ENCODE data around the gene COQ5. TPM values are rescaled to one million over a fixed set of nuclear protein-coding genes. Genes with fewer than 3 reads are reported as not detected.

Gene COQ5
- total RNA-seq, 1 donor from 2014 or later = 28.5 TPM

DNA sequence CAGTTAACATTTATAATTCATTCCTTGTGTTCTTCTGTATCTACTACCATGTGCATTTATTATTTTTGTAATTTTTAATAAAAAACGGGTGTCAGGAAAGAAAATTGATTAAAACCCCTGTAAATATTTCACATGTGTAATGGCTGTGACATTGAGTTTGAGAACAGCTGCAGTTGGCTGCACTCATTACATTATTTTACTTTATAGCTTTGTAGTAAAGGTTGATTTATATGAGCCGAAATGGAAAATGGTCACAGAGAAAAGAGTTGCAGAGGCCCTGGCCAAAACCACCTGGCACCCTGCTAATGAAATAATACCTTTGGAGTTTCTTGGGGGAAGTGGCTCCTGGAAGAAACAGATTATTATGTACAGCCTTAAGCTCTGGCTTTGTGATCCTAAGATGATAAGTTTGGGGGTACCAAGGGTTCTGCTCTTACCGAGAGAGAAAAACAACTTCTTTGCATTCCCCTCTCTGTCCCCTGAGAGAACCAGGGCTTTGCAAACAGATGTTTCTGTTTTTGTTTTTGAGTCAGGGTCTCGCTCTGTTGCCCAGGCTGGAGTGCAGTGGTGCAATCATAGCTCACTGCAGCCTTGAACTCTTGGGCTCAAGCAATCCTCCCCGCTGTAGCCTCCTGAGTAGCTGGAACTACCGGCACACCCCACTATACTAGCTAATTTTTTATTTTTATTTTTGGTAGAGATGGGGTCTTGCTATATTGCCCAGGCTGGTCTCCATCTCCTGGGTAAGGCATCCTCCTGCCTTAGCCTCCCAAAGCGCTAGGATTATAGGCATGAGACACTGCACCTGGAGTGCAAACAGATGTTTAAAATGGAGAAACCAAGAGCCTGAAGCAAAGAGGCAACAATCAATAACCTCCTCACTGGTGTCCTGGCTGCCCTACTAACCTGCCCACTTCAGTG is 42.7 kb downstream of the COQ5 start:
- Mint-ChIP-seq H3K36me3 (peaks cover 17% of the 10 kb centered on the region), H3K4me3 (no peak overlapping the region), H3K4me1 (peaks cover 13% of the 10 kb centered on the region), H3K9me3 (no peaks in the 10 kb centered on the region), H3K27me3 (ENCODE audit: low read depth) (no peaks in the 10 kb centered on the region), H3K27ac (no peak overlapping the region)
- TF ChIP-seq, protein P1, sequence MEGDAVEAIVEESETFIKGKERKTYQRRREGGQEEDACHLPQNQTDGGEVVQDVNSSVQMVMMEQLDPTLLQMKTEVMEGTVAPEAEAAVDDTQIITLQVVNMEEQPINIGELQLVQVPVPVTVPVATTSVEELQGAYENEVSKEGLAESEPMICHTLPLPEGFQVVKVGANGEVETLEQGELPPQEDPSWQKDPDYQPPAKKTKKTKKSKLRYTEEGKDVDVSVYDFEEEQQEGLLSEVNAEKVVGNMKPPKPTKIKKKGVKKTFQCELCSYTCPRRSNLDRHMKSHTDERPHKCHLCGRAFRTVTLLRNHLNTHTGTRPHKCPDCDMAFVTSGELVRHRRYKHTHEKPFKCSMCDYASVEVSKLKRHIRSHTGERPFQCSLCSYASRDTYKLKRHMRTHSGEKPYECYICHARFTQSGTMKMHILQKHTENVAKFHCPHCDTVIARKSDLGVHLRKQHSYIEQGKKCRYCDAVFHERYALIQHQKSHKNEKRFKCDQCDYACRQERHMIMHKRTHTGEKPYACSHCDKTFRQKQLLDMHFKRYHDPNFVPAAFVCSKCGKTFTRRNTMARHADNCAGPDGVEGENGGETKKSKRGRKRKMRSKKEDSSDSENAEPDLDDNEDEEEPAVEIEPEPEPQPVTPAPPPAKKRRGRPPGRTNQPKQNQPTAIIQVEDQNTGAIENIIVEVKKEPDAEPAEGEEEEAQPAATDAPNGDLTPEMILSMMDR (IDR thresholded peaks at IDR 0.05; ENCODE audit: unreplicated experiment) = no peak
- DNase-seq (ENCODE audit: low spot score in 2 of 2, unreplicated experiment in 2 of 2) = no peak

- TF ChIP-seq, protein P1 (IDR thresholded peaks at IDR 0.05; ENCODE audit: unreplicated experiment) = no peak
- Mint-ChIP-seq H3K4me3 (no peak overlapping the region), H3K4me1 (peaks cover 9% of the 10 kb centered on the region), H3K27me3 (ENCODE audit: low read depth) (no peaks in the 10 kb centered on the region), H3K27ac (no peak overlapping the region), H3K9me3 (no peaks in the 10 kb centered on the region), H3K36me3 (peaks cover 9% of the 10 kb centered on the region)
- DNase-seq (ENCODE audit: low spot score in 2 of 2, unreplicated experiment in 2 of 2) = no peak
Observed at GRCh38 chr12:120483621-120484020, 45.3 kb downstream of the COQ5 start.

DNA sequence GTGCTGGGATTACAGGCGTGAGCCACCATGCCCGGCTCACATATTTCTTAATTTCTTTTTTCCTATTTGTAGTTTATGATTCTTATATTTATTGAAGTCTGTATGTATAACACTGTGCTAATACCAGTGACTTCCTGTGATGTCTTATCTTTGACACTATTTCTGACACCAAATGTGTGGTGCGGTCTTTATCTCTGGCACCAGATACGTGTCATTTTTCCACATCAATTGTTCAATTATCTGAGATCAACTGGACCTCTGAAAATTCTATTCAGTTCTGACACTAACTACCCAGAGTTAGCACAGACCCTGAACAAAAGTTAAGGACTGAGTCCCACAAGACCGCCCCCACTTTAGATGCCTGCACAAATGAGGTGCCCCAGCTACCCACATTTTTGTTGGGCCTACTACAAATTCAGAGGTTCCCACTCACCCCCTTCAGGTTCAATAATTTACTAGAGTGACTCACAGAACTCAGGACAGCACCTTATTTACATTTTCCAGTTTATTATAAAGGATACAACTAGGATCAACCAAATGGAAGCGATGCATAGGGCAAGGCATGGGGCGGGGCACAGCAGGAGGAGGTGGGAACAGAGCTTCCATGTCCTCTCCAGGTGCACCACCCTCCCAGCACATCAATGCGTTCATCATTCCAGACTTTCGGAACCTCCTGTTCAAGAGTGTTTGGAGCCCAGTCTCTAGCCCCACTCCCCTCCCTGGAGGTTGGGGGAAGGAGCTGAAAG is 47.8 kb downstream of the COQ5 start:
- Mint-ChIP-seq H3K4me1 (peaks cover 3% of the 10 kb centered on the region), H3K36me3 (peaks cover 9% of the 10 kb centered on the region), H3K27me3 (ENCODE audit: low read depth) (no peaks in the 10 kb centered on the region), H3K27ac (no peak overlapping the region), H3K9me3 (no peaks in the 10 kb centered on the region), H3K4me3 (no peak overlapping the region)
- DNase-seq (ENCODE audit: low spot score in 2 of 2, unreplicated experiment in 2 of 2) = no peak
- TF ChIP-seq, protein P1 (IDR thresholded peaks at IDR 0.05; ENCODE audit: unreplicated experiment) = no peak

DNA sequence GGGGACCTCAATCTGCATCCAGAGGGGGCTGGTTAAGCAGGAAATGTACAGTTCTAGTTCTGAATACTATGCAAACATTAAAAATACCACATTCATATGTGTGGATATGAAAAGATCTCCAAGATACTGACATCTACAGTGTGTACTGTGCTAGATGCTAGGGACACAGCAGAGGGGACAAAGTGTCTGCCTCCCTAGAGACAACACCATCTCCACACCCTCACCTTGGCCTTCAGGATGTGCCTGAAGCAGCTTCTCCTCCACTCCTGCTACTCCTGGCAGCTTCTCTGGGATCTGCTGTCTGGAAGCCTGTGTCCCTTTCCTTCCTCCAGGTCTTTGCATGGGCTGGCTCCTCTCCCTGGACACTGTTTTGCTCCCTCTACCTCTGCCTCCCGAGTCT is 48.7 kb downstream of the COQ5 start:
- Mint-ChIP-seq H3K27me3 (ENCODE audit: low read depth) (no peaks in the 10 kb centered on the region), H3K36me3 (peaks cover 9% of the 10 kb centered on the region), H3K27ac (peak overlapping the region; percentile 7), H3K4me1 (peaks cover 9% of the 10 kb centered on the region), H3K9me3 (no peaks in the 10 kb centered on the region), H3K4me3 (no peak overlapping the region)
- TF ChIP-seq, protein P1 (IDR thresholded peaks at IDR 0.05; ENCODE audit: unreplicated experiment) = no peak
- no peak for DNase-seq (ENCODE audit: low spot score in 2 of 2, unreplicated experiment in 2 of 2)

DNA sequence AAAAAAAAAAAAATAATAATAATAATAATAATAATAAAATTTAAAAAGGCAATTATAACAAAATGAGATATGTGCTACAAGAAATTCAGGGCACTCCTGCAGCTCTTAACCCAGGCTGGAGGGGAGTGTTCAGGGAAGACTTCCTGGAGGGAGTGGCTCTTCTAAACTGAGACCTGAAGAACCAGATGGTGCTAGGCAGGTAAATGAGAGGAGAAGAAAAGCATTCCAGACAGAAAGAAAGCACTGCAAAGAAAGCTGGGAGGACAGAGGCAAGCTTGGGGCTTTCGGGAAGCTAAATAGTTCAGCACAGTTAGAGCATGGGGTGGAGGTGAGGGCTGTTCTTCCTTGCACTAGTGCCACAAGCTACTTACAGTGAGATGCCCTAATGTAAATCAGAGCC is 49.5 kb downstream of the COQ5 start:
- Mint-ChIP-seq H3K27ac (no peak overlapping the region), H3K4me3 (no peak overlapping the region), H3K9me3 (no peaks in the 10 kb centered on the region), H3K36me3 (peaks cover 9% of the 10 kb centered on the region), H3K27me3 (ENCODE audit: low read depth) (no peaks in the 10 kb centered on the region), H3K4me1 (peaks cover 15% of the 10 kb centered on the region)
- no peak for DNase-seq (ENCODE audit: low spot score in 2 of 2, unreplicated experiment in 2 of 2)
- TF ChIP-seq, protein P1 (IDR thresholded peaks at IDR 0.05; ENCODE audit: unreplicated experiment) = no peak
